HG02970 (cell line): ENCODE measurements around the gene WNT2B.

ENCODE experiments used
- ATAC-seq: cut with Tn5 transposase; IDR thresholded peaks from one replicate; pipeline ENCODE4 v1.9.1; 2021; ENCODE audit warnings: mild to moderate bottlenecking, moderate library complexity, moderate number of reproducible peaks; ENCODE audit not compliant: unreplicated experiment, low FRiP score

WNT2B gene

DNA sequence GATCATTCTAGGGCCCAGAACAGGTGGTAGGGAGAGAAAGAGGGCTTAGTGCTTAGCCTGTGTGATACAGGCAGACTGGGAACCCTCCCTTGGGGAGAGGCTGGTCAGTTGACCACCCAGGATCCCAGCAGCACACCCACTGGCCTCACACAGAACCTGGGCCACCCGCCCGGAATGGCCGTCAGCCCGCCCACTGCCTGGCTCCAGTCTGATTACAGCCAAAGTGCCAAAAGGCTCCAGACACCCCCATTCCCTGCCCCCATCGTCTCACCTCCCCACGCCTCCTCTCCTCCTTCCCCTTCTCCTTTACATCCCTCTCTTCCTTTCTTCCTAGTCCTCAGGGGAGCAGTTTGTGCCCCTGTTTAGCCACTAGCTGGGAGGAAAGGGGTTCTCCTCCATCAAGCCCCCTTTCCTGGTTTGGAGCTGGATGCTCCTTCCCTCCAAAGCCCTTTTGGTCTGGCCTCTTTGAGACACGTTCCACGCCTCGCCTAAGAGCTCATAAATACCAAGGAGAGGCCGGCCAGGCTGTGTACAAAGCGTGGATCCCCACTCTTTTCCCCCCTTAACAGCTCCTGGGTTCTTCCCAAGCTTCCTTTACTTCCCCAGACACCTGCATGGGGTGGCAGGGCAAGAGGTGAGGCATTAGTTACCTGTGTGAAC is 4.6 kb upstream of the WNT2B start:
- no peak for ATAC-seq

DNA sequence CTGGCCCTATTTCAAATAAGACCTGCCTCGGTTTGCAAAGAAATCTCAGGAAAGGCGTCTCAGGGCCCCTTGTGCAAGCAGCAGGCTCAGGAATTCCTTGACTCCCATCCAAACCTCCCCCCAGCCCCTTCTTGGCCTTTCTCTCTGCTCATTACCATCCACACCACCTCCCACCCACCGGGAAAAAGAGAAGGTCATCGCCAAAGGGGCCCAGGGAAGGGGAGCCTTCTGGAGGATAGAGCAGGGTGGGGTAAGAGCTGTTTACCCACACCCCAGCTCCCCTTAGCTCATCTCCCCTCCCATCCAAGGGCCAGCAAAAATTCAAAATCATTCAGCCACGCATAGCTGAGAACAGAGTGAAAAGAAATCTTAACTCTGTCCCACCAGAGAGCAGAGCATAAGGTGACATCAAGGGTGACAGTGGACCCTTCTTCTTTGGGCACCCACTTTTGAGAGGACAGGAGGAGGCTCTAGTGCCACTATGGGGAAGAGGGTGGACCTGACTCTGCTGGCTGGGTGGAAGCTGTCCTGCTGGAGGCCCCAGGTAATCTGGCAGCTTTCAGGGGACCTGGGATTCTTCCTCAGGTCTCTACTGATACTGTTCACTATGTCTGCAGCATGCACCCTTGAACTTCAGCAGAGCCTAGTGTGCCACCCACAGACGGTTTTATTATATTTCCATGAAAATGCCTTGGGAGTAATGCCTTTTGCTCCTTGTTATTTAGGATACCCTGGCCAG is 3.9 kb upstream of the WNT2B start:
- ATAC-seq: no peak

GRCh38 chr1:112505400-112505785 is 3.4 kb upstream of the WNT2B start:
- no peak for ATAC-seq

DNA sequence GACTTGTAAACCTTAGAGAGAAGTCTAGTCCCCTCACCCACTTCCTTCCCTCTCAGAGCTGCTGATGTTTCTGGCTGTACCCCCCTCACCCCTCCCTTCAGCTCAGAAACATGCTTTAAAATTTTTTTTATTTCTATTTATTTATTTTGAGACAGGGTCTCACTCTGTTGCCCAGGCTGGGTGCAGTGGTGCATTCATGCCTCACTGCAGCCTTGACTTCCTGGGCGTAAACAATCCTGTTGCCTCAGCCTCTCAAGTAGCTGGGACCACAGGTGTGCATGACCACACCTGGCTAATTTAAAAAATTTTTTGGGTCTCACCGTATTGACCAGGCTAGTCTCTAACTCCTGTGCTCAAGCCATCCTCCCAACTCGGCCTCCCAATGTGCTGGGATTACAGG is 2.9 kb upstream of the WNT2B start:
- no peak for ATAC-seq

- ATAC-seq: no peak
Observed at GRCh38 chr1:112506306-112506705, 2.5 kb upstream of the WNT2B start.

DNA sequence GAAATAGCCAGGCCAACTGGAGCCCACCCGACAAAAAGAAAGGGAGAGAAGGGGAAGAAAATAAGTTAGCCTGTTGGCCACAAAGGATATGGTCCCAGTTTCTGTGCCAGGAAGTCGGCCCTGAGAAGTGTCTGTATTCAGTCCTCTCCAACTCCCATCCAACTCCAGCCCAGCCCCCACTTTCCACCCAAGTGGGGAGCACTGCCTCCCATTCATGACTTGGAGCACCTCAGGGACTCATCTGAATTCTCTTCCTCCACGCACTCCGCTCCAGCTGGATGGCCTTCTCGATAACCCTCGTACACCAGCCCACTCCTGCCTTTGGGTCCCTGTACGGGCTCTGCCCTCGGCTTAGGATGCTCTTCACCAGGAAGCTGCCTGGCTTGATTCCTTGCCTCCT is 2.0 kb upstream of the WNT2B start:
- ATAC-seq: no peak

GRCh38 chr1:112507336-112507735 is 1.4 kb upstream of the WNT2B start:
- ATAC-seq: no peak

GRCh38 chr1:112507921-112508277 is 866 bp upstream of the WNT2B start:
- no peak for ATAC-seq

- no peak for ATAC-seq
Observed at GRCh38 chr1:112509005-112509659, 367 bp downstream of the WNT2B start.

DNA sequence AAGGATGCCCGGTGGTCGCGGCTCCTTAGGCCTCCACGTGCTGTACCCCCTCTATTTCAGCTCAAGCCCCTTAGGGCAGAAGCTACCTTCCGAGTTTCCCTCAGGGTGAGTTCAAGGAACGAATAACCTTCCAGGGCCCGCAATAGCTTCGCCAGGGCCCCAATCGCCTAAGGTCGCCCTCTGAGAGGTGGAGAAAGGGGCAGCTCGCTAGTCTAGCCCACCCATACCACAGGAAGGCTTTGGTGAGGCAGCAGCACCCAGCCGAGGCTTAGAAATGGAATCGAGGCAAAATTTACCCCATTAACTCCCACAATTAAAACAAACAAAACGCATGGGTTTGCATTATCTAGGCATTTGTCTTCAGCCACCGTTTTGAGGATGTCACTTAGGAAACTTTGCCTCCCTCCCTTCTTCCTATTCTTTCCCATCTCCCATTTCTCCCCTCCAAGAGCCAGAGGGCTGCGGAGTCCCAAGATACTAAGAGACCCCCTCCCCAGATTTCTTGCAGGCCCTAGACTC is 954 bp downstream of the WNT2B start:
- no peak for ATAC-seq

- no peak for ATAC-seq
Observed at GRCh38 chr1:112510340-112510739, 1.6 kb downstream of the WNT2B start.

GRCh38 chr1:112511897-112512296 is 3.1 kb downstream of the WNT2B start:
- ATAC-seq: no peak

- no peak for ATAC-seq
Observed at GRCh38 chr1:112513112-112513870, 4.5 kb downstream of the WNT2B start.

DNA sequence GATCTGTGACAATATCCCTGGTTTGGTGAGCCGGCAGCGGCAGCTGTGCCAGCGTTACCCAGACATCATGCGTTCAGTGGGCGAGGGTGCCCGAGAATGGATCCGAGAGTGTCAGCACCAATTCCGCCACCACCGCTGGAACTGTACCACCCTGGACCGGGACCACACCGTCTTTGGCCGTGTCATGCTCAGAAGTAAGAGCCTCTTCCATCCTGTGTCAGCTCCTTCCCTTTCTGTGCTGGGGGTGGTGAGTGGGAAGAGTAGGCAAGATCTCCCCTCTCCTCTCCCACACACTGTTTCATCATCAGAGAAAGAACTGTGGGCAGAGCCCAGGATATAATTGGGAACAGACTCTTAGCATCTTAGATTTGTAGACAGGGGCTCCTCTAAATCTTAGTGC is 6.1 kb downstream of the WNT2B start:
- no peak for ATAC-seq

- ATAC-seq: no peak
Observed at GRCh38 chr1:112515311-112516009, 6.7 kb downstream of the WNT2B start.

DNA sequence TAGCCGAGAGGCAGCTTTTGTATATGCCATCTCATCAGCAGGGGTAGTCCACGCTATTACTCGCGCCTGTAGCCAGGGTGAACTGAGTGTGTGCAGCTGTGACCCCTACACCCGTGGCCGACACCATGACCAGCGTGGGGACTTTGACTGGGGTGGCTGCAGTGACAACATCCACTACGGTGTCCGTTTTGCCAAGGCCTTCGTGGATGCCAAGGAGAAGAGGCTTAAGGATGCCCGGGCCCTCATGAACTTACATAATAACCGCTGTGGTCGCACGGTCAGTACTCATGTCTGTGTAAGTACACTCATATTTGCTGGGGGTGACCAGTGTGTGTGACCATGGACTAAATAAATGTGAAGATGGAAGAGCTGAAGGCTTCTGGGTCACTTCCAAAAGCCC is 7.4 kb downstream of the WNT2B start:
- ATAC-seq: no peak

- no peak for ATAC-seq
Observed at GRCh38 chr1:112517231-112517630, 8.5 kb downstream of the WNT2B start.

GRCh38 chr1:112517646-112518045 is 8.9 kb downstream of the WNT2B start:
- no peak for ATAC-seq

GRCh38 chr1:112518186-112518585 is 9.4 kb downstream of the WNT2B start:
- no peak for ATAC-seq

GRCh38 chr1:112520166-112520565 is 11.4 kb downstream of the WNT2B start:
- no peak for ATAC-seq
